ENCODE measurements around the gene SHANK1. TPM values are rescaled to one million over a fixed set of nuclear protein-coding genes. Genes with fewer than 3 reads are reported as not detected.

SHANK1 gene
- total and polyA plus RNA-seq, 2 donors (not counting 3 experiments of a cell fraction or from before 2014, with no cell fraction given) = 0.66 to 1.9 TPM

GRCh38 chr19:50721441-50722137 is 2.0 kb upstream of the SHANK1 start:
- intact Hi-C loops (cut with micrococcal nuclease) (loop anchor here (5.0 kb wide), 3 partner anchors 114 to 394 kb away; partner anchors contain the start of gene KCNC3), dilution Hi-C loops (cut with MboI; ENCODE audit: extremely low pct_ligation_motif_present, low sequenced_read_pairs) (no loop called here)
- FAIRE-seq = no peak
- no TSS peak for BruUV-seq (replicated peaks)
- Histone ChIP-seq H4K20me1 (replicated peaks; ENCODE audit: control insufficient read depth, extremely low read depth, insufficient read depth, low read length) (no peaks in the 10 kb centered on the region), H3K4me3 (replicated peaks in 1 of 3; ENCODE audit: insufficient read depth in 1 of 3, low read depth in 1 of 3, low read length in 3 of 3) (no peak overlapping the region), H3K79me2 (ENCODE audit: control insufficient read depth, insufficient read depth, low read length) (no peaks in the 10 kb centered on the region), H2AFZ (ENCODE audit: low read depth, low read length) (no peak overlapping the region), H3K9ac (replicated peaks; ENCODE audit: extremely low read depth, insufficient read depth, low read length) (no peak overlapping the region), H3K27ac (ENCODE audit: insufficient read depth, low read depth, low read length) (no peak overlapping the region), H3K9me1 (replicated peaks; ENCODE audit: control insufficient read depth, extremely low read depth, insufficient read depth, low read length) (no peaks in the 10 kb centered on the region), H3K36me3 (ENCODE audit: control insufficient read depth in 2 of 2, extremely low read depth in 1 of 2, insufficient read depth in 2 of 2, low read length in 2 of 2) (no peaks in the 10 kb centered on the region), H3K4me2 (ENCODE audit: insufficient read depth, low read length) (no peak overlapping the region), H3K4me1 (ENCODE audit: control insufficient read depth, extremely low read depth, insufficient read depth, low read length) (peaks cover 16% of the 10 kb centered on the region), H3K9me3 (replicated peaks; ENCODE audit: control insufficient read depth, insufficient read depth, low read length) (no peaks in the 10 kb centered on the region), H3K27me3 (ENCODE audit: control insufficient read depth in 2 of 2, insufficient read depth in 2 of 2, low read length in 2 of 2) (peaks cover 3% of the 10 kb centered on the region in 2 experiments)
- POLR2A ChIA-PET = no interaction called here
- TF ChIP-seq POLR2A (IDR thresholded peaks at IDR 0.05; ENCODE audit: low read depth, low read length) (no peak), JUN (IDR thresholded peaks at IDR 0.05; ENCODE audit: borderline replicate concordance, insufficient read depth, insufficient read length, low read depth) (no peak), GATA2 (IDR thresholded peaks at IDR 0.05; ENCODE audit: insufficient read depth, insufficient read length, low read depth, low read length) (no peak), EZH2 (IDR thresholded peaks at IDR 0.05; ENCODE audit: borderline replicate concordance, low read depth, low read length, severe bottlenecking) (no peak), MYC (IDR thresholded peaks at IDR 0.05; ENCODE audit: low read depth, low read length) (no peak), MAX (IDR thresholded peaks at IDR 0.05; ENCODE audit: insufficient read depth, insufficient read length) (no peak), POLR2AphosphoS5 (IDR thresholded peaks at IDR 0.05; ENCODE audit: insufficient read depth, low read depth, low read length) (no peak), FOS (IDR thresholded peaks at IDR 0.05; ENCODE audit: borderline replicate concordance, insufficient read depth, low read length) (no peak), CTCF (IDR thresholded peaks at IDR 0.05; ENCODE audit: extremely low read depth in 1 of 2, insufficient read depth in 1 of 2, low read depth in 1 of 2, low read length in 2 of 2) (no peak)
- CTCF ChIA-PET = interaction anchor here (0.6 to 1.4 kb wide), 10 partner anchors 12 to 936 kb away, joined by 3 to 7 read pairs (median 3); no protein-coding TSS in a partner anchor
- DNase-seq (ENCODE audit: low read depth, low spot score) = no peak

Data from endothelial cell of umbilical vein (primary cell).